Measurements from ENCODE around the gene RIOK1. TPM values are rescaled to one million over a fixed set of nuclear protein-coding genes. Genes with fewer than 3 reads are reported as not detected.

Gene RIOK1
- total RNA-seq, 8 experiments from 2014 or later = 21.5 to 29.8 (median 22.8) TPM

DNA sequence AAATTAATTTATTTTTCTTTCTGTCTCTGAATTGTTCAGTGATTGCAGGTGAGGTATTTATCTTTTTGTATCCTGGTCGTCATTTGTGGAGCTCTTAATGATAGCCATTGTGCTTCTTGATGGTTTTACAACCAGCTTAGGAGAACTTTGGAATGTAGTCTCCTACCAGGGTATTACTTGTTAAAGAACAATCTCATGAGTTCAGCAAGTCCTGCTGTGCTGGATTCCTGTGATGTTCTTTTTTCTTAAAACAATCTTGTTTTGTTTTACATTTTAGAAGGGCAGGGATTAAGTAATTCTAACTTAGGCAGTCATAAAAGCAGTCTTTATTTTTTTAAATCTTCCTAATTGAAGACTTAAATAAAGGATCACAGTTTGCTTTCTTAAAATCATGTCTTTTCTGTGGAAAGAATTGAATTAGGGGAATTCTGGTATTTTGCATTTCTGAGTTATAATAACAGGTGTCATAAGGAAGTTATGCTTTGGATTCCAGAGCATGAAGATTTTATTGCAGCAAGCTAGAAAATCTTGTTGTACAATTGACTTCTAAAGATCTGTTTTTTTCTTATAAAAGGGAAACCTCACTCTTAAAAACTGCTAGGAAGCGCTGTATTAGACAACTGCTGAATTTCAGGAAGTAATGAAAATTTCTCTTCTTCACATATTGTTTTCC is 23.7 kb downstream of the RIOK1 start:
- H3K4me3 ChIP-seq = no peak overlapping the region
- no peak for ATAC-seq (replicated peaks in 6 of 8)
- H3K27ac ChIP-seq = no peak overlapping the region
- peaks cover 2 to 8% of the 10 kb centered on the region in 2 donors for H3K4me1 ChIP-seq (replicated peaks in 1 of 2)
- in situ Hi-C loops (cut with MboI; ENCODE audit: low pct_unique_long_range_greater_than_20kb in 2 of 9, low sequenced_read_pairs in 9 of 9, unreplicated experiment in 9 of 9) = loop anchor here in 2 of 9 experiments (25.0 kb wide), 2 partner anchors 174 to 199 kb away; partner anchors contain the start of gene SNRNP48 (in 1 of the 2)
- WGBS, 10 experiments = 42 to 100% (median 56%) methylated on average over 1 to 2 of the region's 2 CpGs

DNA sequence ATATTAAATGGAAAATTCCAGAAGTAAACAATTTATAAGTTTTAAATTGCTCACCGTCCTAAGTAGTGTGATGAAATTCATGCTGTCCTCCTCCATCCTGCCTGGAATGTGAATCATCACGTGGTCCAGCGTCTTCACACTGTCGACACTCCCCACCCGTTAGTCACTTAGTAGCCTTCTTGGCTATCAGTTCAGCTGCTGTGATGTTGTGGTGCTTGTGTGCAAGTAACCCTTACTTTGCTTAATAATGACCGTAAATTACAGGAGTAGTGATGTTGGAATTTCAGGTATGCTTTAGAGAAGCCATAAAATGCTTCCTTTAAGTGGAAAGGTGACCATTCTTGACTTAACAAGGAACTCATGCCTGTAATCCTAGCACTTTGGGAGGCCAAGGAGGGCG is 25.2 kb downstream of the RIOK1 start:
- WGBS, 10 experiments = 17 to 100% (median 83%) methylated on average over 1 to 5 of the region's 7 CpGs; no CpG with 5 or more reads in 3 of the 10 experiments
- H3K27ac ChIP-seq = no peak overlapping the region
- H3K4me1 ChIP-seq (replicated peaks in 1 of 2) = peaks cover 0 to 3% of the 10 kb centered on the region in 2 donors
- ATAC-seq (replicated peaks in 6 of 8) = peak in 2 of 8 experiments; percentile 68 to 81
- H3K4me3 ChIP-seq = no peak overlapping the region
- in situ Hi-C loops (cut with MboI; ENCODE audit: low pct_unique_long_range_greater_than_20kb in 2 of 9, low sequenced_read_pairs in 9 of 9, unreplicated experiment in 9 of 9) = loop anchor here in 2 of 9 experiments (25.0 kb wide), 2 partner anchors 172 to 197 kb away; partner anchors contain the start of gene SNRNP48 (in 1 of the 2)

DNA sequence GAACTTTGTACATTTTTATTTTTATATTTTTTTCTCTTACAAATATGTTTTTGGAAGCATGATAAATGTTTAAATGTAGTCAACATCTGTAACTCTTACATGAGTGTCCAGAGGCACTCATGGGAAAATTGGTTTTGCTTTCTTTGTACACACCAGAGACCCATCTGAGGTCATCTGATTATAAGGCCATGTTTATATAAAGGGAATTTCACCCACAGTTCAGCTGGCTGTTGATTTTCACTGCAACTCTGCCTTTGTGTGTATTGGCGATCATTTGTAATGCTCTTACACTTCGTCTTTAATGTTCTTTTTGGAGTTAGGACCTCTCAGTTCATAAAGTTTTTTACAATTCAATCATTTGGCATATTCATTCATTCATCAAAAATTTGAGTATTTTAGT is 28.1 kb downstream of the RIOK1 start:
- Histone ChIP-seq H3K4me3 (no peak overlapping the region), H3K27ac (no peak overlapping the region), H3K4me1 (replicated peaks in 1 of 2) (no peaks in the 10 kb centered on the region)
- WGBS, 10 experiments = 67 to 100% (median 89%) methylated on average over 1 to 2 of the region's 2 CpGs; no CpG with 5 or more reads in 1 of the 10 experiments
- in situ Hi-C loops (cut with MboI; ENCODE audit: low pct_unique_long_range_greater_than_20kb in 2 of 9, low sequenced_read_pairs in 9 of 9, unreplicated experiment in 9 of 9) = loop anchor here in 2 of 9 experiments (25.0 kb wide), 2 partner anchors 170 to 195 kb away; partner anchors contain the start of gene SNRNP48 (in 1 of the 2)
- peak in 1 of 8 experiments; percentile 43 for ATAC-seq (replicated peaks in 6 of 8)

DNA sequence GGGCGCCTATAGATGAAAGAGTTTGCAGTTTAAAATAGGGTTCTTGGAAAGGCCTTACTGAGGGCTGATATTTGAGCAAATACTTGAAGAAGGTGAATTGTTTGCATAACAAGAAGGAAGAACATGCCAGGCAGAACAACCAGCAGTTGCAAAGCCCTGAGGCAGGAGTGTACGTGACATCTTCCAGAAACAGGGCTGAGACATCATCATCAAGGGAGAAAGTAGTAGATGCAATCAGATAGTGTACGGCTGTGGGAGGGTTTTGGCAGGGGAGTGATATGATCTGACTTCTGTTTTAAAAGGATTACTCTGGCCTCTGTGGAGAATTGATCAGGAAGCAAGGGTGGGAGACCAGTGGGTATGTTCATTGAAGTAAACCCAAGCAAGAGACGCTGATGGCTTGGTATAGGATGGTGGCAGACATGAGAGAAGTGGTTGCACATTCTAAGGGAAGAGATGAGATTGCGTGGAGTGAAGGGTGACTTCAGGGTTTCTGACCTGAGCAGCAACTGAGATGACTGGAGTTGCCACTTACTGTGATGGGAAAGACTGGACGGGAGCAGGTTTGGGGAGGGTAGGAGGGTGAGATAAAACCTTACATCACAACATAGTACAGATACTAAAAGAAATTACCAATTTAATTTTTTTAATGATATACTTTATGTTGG is 28.8 kb downstream of the RIOK1 start:
- Histone ChIP-seq H3K27ac (no peak overlapping the region), H3K4me1 (replicated peaks in 1 of 2) (no peaks in the 10 kb centered on the region), H3K4me3 (no peak overlapping the region)
- in situ Hi-C loops (cut with MboI; ENCODE audit: low pct_unique_long_range_greater_than_20kb in 2 of 9, low sequenced_read_pairs in 9 of 9, unreplicated experiment in 9 of 9) = loop anchor here in 2 of 9 experiments (25.0 kb wide), 2 partner anchors 169 to 194 kb away; partner anchors contain the start of gene SNRNP48 (in 1 of the 2)
- WGBS, 10 experiments = 87 to 100% (median 94%) methylated on average over 1 to 6 of the region's 6 CpGs
- peak in 1 of 8 experiments; percentile 20 for ATAC-seq (replicated peaks in 6 of 8)

DNA sequence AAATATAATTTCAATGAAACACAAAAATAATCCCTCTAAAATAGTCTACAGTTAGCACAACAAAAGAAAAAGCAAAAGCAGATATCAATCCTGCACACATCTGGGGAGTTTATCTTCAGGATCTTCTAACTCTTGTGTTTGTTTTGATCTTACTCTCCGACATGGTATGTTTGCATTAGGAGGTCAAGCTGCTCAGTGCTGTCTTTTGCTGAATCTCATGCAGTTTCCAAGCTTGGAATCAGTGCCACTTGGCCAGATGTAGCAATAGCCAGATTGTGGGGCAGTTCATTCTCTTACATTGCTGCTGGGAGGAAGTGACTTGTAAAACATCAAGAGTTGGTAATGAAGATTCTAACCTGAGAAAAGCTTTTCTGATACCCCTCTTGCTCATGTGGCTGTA is 29.5 kb downstream of the RIOK1 start:
- Histone ChIP-seq H3K4me3 (no peak overlapping the region), H3K27ac (no peak overlapping the region), H3K4me1 (replicated peaks in 1 of 2) (no peaks in the 10 kb centered on the region)
- in situ Hi-C loops (cut with MboI; ENCODE audit: low pct_unique_long_range_greater_than_20kb in 2 of 9, low sequenced_read_pairs in 9 of 9, unreplicated experiment in 9 of 9) = loop anchor here in 2 of 9 experiments (25.0 kb wide), 2 partner anchors 168 to 193 kb away; partner anchors contain the start of gene SNRNP48 (in 1 of the 2)
- WGBS, 10 experiments = 33 to 100% (median 83%) methylated on average over 1 of the region's 1 CpG; no CpG with 5 or more reads in 3 of the 10 experiments
- no peak for ATAC-seq (replicated peaks in 6 of 8)

DNA sequence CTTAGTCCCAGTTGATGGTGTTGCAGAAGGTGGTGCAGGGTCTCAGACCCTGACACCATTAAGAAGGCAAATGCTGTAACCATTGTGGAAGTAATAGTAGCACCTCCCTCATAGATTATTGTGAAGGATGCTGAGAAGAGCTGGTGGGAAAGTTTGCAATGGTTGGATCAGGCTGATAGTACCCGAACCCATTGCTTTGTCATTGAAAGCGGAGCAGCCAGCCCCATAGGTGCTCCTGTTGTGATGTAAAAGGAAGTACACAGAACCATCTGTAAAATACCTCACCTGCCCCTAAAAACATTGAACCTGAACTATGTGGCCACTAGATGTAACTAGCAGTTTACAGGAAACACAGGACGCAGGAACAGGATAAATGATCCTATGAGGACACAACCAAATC is 31.5 kb downstream of the RIOK1 start:
- H3K4me3 ChIP-seq = no peak overlapping the region
- in situ Hi-C loops (cut with MboI; ENCODE audit: low pct_unique_long_range_greater_than_20kb in 2 of 9, low sequenced_read_pairs in 9 of 9, unreplicated experiment in 9 of 9) = loop anchor here in 2 of 9 experiments (25.0 kb wide), 2 partner anchors 166 to 191 kb away; partner anchors contain the start of gene SNRNP48 (in 1 of the 2)
- H3K27ac ChIP-seq = no peak overlapping the region
- WGBS, 10 experiments = 79 to 100% (median 93%) methylated on average over 1 to 3 of the region's 3 CpGs; no CpG with 5 or more reads in 3 of the 10 experiments
- no peak for ATAC-seq (replicated peaks in 6 of 8)
- no peaks in the 10 kb centered on the region for H3K4me1 ChIP-seq (replicated peaks in 1 of 2)

DNA sequence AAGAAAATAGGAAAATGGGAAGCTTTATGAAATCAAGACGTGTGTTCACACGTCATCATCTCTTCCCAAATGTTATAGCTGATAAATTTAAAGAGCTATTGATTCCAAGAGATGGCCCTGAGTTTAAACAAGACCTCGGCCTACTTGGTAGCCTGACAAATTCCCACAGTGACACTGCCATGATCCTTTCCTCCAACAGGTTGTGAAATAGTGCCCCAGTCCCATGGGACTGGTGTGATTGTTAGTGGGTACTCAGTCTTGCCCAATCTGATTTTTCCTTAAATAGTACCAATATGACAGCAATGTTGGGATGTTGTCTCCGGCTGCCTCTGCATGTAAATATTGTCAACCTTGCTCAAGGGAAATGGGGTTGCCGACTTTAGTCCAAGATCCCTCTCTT is 34.5 kb downstream of the RIOK1 start:
- in situ Hi-C loops (cut with MboI; ENCODE audit: low pct_unique_long_range_greater_than_20kb in 2 of 9, low sequenced_read_pairs in 9 of 9, unreplicated experiment in 9 of 9) = loop anchor here in 2 of 9 experiments (25.0 kb wide), 2 partner anchors 163 to 188 kb away; partner anchors contain the start of gene SNRNP48 (in 1 of the 2)
- WGBS, 10 experiments = 80 to 100% (median 97%) methylated on average over 1 to 5 of the region's 5 CpGs; no CpG with 5 or more reads in 1 of the 10 experiments
- Histone ChIP-seq H3K4me3 (no peak overlapping the region), H3K27ac (no peak overlapping the region), H3K4me1 (replicated peaks in 1 of 2) (no peaks in the 10 kb centered on the region)
- ATAC-seq (replicated peaks in 6 of 8) = no peak

DNA sequence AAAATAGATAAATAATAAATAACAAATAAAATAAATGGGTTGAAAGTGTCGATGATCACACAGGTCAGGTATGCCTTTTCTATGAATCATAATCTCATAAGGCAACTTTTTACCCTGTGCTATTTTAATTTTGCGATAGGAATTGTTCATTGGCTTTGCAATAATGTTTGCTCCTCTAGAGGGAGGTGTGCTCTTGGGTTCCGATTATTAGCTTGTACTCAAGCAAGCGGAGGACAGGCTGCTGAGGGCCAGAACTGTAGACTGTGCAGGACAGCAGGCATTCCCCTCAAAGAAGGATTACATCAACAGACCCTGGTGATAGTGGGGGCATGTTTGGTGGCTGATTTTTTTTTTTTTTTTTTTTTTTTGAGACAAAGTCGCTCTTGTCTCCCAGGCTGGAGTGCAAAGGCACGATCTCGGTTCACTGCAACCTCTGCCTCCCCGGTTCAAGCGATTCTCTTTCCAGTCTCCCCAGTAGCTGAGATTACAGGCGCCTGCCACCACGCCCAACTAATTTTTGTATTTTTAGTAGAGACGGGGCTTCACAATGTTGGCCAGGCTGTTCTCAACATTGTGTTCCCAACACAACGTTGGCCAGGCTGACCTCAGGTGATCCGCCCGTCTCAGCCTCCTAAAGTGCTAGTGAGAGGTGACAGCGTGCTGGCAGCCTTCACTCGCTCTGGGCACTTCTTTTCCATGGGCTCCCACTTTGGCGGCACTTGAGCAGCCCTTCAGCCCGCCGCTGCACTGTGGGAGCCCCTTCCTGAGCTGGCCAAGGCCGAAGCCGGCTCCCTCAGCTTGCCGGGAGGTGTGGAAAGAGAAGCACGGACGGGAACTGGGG is 35.6 kb downstream of the RIOK1 start:
- whole genome bisulfite sequencing, 10 experiments = 57 to 100% (median 89%) methylated on average over 2 to 14 of the region's 25 CpGs; no CpG with 5 or more reads in 2 of the 10 experiments
- in situ Hi-C loops (cut with MboI; ENCODE audit: low pct_unique_long_range_greater_than_20kb in 2 of 9, low sequenced_read_pairs in 9 of 9, unreplicated experiment in 9 of 9) = loop anchor here in 2 of 9 experiments (25.0 kb wide), 2 partner anchors 162 to 187 kb away; partner anchors contain the start of gene SNRNP48 (in 1 of the 2)
- ATAC-seq (replicated peaks in 6 of 8) = peak in 5 of 8 experiments; percentile 37 to 75 (median 43)
- H3K4me3 ChIP-seq = no peak overlapping the region
- no peaks in the 10 kb centered on the region for H3K4me1 ChIP-seq (replicated peaks in 1 of 2)
- no peak overlapping the region for H3K27ac ChIP-seq

DNA sequence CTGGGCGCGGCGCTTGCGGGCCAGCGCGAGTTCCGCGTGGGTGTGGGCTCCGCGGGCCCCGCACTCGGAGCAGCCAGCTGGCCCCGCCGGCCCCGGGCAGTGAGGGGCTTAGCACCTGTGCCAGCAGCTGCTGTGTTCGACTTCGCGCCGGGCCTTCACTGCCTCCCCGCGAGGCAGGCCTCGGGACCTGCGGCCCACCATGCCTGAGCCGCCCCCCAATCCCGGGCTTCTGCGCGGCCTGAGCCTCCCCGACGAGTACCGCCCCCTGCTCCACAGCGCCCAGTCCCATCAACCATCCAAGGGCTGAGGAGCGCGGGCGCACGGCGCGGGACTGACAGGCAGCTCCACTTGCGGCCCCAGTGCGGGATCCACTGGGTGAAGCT is 36.2 kb downstream of the RIOK1 start:
- no peak overlapping the region for H3K27ac ChIP-seq
- H3K4me3 ChIP-seq = no peak overlapping the region
- no peak for ATAC-seq (replicated peaks in 6 of 8)
- 96% methylated on average over 5 of the region's 39 CpGs; no CpG with 5 or more reads in 9 of the 10 experiments for whole genome bisulfite sequencing, 10 experiments
- H3K4me1 ChIP-seq (replicated peaks in 1 of 2) = no peaks in the 10 kb centered on the region
- in situ Hi-C loops (cut with MboI; ENCODE audit: low pct_unique_long_range_greater_than_20kb in 2 of 9, low sequenced_read_pairs in 9 of 9, unreplicated experiment in 9 of 9) = no loop called here

DNA sequence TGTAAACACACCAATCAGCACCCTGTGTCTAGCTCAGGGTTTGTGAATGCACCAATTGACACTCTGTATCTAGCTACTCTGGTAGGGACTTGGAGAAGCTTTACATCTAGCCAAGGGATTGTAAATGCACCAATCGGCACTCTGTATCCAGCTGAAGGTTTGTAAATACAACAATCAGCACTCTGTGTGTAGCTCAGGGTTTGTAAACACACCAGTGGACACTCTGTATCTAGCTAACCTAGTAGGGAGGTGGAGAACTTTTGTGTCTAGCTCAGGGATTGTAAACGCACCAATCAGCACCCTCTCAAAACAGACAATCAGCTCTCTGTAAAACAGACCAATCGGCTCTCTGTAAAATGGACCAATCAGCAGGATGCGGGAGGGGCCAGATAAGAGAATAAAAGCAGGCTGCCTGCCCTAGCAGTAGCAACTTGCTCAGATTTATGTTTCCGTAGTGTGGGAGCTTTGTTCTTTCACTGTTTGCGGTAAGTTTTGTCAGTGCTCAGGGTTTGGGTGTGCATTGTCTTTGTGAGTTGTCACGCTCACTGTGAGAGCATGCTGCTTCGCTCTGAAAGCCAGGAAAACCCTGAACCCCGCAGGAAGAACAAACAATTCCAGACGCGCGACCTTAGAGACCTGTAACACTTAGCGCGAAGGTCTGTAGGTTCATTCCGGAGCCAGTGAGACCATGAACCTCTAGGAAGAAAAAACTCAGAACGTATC is 37.0 kb downstream of the RIOK1 start:
- ATAC-seq (replicated peaks in 6 of 8) = peak in 1 of 8 experiments; percentile 45
- Histone ChIP-seq H3K4me1 (replicated peaks in 1 of 2) (no peaks in the 10 kb centered on the region), H3K27ac (no peak overlapping the region), H3K4me3 (no peak overlapping the region)
- in situ Hi-C loops (cut with MboI; ENCODE audit: low pct_unique_long_range_greater_than_20kb in 2 of 9, low sequenced_read_pairs in 9 of 9, unreplicated experiment in 9 of 9) = no loop called here
- 68 to 97% (median 84%) methylated on average over 5 to 13 of the region's 16 CpGs; no CpG with 5 or more reads in 1 of the 10 experiments for WGBS, 10 experiments

DNA sequence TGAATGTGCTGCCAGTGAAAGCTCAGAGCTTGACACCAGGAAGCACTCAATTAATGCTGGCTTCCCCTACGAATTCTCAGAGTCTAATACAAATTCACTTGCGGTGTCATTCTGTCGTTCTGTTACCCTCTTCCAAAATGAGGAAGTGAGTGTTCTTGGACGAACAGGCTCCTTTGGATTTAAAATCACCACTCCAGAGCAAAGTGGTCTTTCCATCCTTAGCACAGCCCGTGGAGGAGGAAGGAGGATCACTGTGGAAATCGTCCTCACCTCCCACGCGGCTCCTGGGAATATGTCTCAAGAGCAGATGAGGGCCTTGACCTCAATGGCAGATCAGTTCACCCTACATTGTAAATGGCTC is 41.7 kb downstream of the RIOK1 start:
- Histone ChIP-seq H3K4me1 (replicated peaks in 1 of 2) (no peaks in the 10 kb centered on the region), H3K4me3 (no peak overlapping the region), H3K27ac (no peak overlapping the region)
- in situ Hi-C loops (cut with MboI; ENCODE audit: low pct_unique_long_range_greater_than_20kb in 2 of 9, low sequenced_read_pairs in 9 of 9, unreplicated experiment in 9 of 9) = no loop called here
- no peak for ATAC-seq (replicated peaks in 6 of 8)
- 69 to 96% (median 92%) methylated on average over 2 to 8 of the region's 8 CpGs; no CpG with 5 or more reads in 6 of the 10 experiments for WGBS, 10 experiments
